Measurements from ENCODE around the gene STX17. TPM values are rescaled to one million over a fixed set of nuclear protein-coding genes. Genes with fewer than 3 reads are reported as not detected.
"Not testable (repeated sequence)": the region's sequence is repeated elsewhere in the genome, so short reads cannot be mapped to it uniquely, and the experiment has no call there.

STX17 gene
- total RNA-seq = 33.8 TPM
- 10 to 100 TPM; 26.2 to 29.4 (median 27.8) TPM for polyA plus RNA-seq

DNA sequence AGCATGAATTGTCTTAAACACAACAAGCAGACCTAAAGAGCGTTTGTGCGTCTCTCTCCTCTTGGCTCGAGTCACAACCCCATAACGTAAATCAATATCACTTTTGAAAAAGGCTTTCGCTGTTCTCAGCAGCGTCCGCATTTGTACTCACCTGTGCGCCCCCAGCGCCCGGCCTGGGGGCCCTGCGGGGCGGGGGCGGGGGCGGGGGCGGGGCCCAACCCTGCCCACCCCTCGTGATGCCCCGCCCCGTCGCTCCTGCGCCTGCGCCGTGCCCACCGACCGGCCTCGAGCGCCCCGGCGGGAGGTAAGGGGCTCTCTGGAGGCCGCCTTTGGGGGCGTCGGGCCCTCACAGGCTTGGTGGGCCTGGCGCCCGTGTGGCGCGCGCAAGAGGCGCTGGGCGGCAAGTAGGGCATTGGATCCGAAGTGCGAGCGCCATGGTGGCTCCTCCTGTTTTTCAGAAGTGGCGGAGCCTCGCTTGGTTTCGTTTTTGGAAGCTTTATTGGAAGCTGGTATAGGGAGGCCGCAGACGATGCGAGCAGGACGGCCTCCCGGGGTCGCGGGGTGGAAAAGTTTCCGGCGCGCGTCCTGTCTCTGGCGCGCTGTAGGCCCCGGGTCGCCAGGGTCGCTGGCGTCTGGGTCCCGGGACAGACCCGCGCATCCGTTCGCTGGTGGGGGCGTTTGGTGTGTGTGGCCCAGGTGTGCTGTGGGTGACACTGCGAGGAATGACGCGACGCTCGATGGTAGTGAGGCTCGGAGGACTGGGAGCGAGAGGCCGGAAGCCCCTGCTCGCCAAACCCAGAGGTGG is at the start of gene STX17:
Gene STX17 (plus strand): TSS at position 252 of the 805 bp plus-strand sequence. CDS start 8,586 bp downstream, outside the sequence.
- Mint-ChIP-seq H3K27me3 (peaks cover 9% of the 10 kb centered on the region), H3K27ac (peak within 1 kb of the TSS; percentile 98 to 100 (median 99))
- H3K27me3 ChIP-seq (ENCODE audit: control insufficient read depth, insufficient read depth, low read length) = no peaks in the 10 kb centered on the region

DNA sequence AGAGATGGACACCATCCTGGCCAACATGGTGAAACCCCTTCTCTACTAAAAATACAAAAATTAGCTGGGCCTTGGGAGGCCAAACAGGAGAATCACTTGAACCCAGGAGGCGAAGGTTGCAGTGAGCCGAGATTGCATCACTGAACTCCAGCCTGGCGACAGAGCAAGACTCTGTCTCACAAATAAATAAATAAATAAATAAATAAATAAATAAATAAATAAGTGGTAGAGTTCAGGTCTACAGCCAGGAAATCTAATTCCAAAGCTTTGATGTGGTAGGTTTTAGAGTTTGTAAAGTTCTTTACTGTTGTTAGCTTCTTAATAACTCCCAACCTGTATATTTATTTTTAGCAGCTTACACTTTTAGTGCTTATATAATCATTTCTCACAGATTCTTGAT is 48.9 kb upstream of the STX17 start:
- DNase-seq; H3K36me3 ChIP-seq (ENCODE audit: control insufficient read depth, insufficient read depth, low read length); H3K4me1 ChIP-seq (ENCODE audit: control insufficient read depth, insufficient read depth, low read length, poor library complexity, severe bottlenecking); H3K27ac ChIP-seq (ENCODE audit: insufficient read depth, low read length, poor library complexity, severe bottlenecking); H3K4me1 Mint-ChIP-seq; H3K4me3 ChIP-seq (ENCODE audit: low read depth, low read length); H3K27me3 ChIP-seq (ENCODE audit: control insufficient read depth, insufficient read depth, low read length); H3K9me3 ChIP-seq (ENCODE audit: control insufficient read depth in 2 of 2, low read length in 2 of 2); H3K4me3 Mint-ChIP-seq; H3K36me3 Mint-ChIP-seq; H3K9me3 Mint-ChIP-seq; H3K27me3 Mint-ChIP-seq; ATAC-seq (ENCODE audit: low read depth in 2 of 2); H3K27ac Mint-ChIP-seq: not testable (repeated sequence)

More for the DNA sequence above, at the start of gene STX17:
- H3K9me3 Mint-ChIP-seq = no peaks in the 10 kb centered on the region
- DNase-seq = peak; percentile 77 to 87 (median 87)
- Histone ChIP-seq H3K4me3 (ENCODE audit: low read depth, low read length) (peak within 1 kb of the TSS; percentile 83), H3K4me1 (ENCODE audit: control insufficient read depth, insufficient read depth, low read length, poor library complexity, severe bottlenecking) (peaks cover 8% of the 10 kb centered on the region), H3K9me3 (ENCODE audit: control insufficient read depth in 2 of 2, low read length in 2 of 2) (no peaks in the 10 kb centered on the region), H3K36me3 (ENCODE audit: control insufficient read depth, insufficient read depth, low read length) (peaks cover under 1% of the 10 kb centered on the region), H3K27ac (ENCODE audit: insufficient read depth, low read length, poor library complexity, severe bottlenecking) (peak within 1 kb of the TSS; percentile 95)
- H3K4me1 Mint-ChIP-seq = peaks cover 10 to 36% (median 32%) of the 10 kb centered on the region in 4 donors
- H3K36me3 Mint-ChIP-seq = peaks cover 12% of the 10 kb centered on the region
- peak; percentile 89 to 90 for ATAC-seq (ENCODE audit: low read depth in 2 of 2)
- H3K4me3 Mint-ChIP-seq = peak within 1 kb of the TSS; percentile 96 to 99 (median 99)

DNA sequence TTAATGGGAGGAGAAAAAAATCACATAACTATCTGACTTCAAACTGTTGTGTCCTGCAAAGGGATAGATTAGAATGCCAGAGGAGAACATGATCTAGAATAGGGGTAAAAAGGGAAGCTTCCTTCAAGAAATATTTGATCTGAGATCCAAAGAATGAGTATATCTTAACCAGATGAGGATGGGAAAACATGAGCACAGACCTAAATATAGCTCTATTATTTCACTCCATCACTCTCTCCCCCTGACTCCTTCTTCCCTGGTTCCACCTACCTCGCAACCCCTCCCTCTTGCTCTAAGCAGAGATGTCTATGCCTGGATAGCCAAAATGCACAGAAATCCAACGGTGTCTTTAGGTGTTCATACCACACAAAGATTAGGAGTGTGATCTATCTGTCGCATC is 48.4 kb upstream of the STX17 start:
- Histone ChIP-seq H3K9me3 (ENCODE audit: control insufficient read depth in 2 of 2, low read length in 2 of 2) (no peaks in the 10 kb centered on the region), H3K27ac (ENCODE audit: insufficient read depth, low read length, poor library complexity, severe bottlenecking) (no peak overlapping the region), H3K4me1 (ENCODE audit: control insufficient read depth, insufficient read depth, low read length, poor library complexity, severe bottlenecking) (no peaks in the 10 kb centered on the region), H3K27me3 (ENCODE audit: control insufficient read depth, insufficient read depth, low read length) (no peaks in the 10 kb centered on the region), H3K36me3 (ENCODE audit: control insufficient read depth, insufficient read depth, low read length) (no peaks in the 10 kb centered on the region), H3K4me3 (ENCODE audit: low read depth, low read length) (no peak overlapping the region)
- no peaks in the 10 kb centered on the region for H3K36me3 Mint-ChIP-seq
- DNase-seq (no peak), ATAC-seq (ENCODE audit: low read depth in 2 of 2) (no peak)
- H3K27ac Mint-ChIP-seq = peak overlapping the region in 1 of 3 donors; percentile 64
- no peaks in the 10 kb centered on the region for H3K4me1 Mint-ChIP-seq
- H3K9me3 Mint-ChIP-seq = peaks cover 0 to 1% (median 0%) of the 10 kb centered on the region in 7 donors
- H3K27me3 Mint-ChIP-seq = no peaks in the 10 kb centered on the region
- H3K4me3 Mint-ChIP-seq = no peak overlapping the region

DNA sequence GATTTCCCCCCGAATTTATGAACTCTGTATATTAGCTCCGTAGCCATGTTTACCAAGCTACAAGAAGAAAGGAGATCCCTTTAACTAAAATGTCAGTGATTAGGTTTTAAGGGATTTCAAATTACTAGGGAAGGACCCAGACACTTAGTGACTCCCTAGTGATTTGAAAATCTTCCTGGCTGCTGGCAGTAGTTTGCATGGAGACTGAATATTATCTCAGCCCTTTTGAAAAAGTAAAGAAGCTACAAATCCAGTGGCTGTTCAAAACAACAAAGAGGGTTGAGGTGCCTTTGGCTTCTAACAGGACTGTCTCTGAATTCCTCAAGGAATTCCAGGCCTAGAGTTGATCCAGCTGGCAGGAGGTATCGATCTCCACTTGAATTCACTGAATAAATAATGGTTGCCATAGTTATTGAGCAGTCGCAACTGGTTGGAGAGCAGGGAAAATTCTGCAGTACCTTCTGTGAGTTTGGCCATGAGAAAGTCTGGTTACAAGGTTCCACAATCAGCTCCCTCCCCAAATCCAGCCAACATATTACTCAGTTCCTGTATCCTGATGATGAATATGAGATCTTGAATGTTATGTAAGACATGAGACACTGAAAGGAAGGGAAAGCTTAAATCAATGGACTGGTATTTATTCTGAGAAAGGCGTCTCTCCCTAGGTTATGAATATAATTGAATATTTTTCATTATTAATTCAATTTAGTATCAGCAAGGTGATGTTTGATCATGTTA is 47.0 kb upstream of the STX17 start:
- Histone ChIP-seq H3K4me3 (ENCODE audit: low read depth, low read length) (no peak overlapping the region), H3K4me1 (ENCODE audit: control insufficient read depth, insufficient read depth, low read length, poor library complexity, severe bottlenecking) (no peaks in the 10 kb centered on the region), H3K27me3 (ENCODE audit: control insufficient read depth, insufficient read depth, low read length) (no peaks in the 10 kb centered on the region), H3K9me3 (ENCODE audit: control insufficient read depth in 2 of 2, low read length in 2 of 2) (no peaks in the 10 kb centered on the region), H3K36me3 (ENCODE audit: control insufficient read depth, insufficient read depth, low read length) (no peaks in the 10 kb centered on the region), H3K27ac (ENCODE audit: insufficient read depth, low read length, poor library complexity, severe bottlenecking) (no peak overlapping the region)
- H3K27ac Mint-ChIP-seq = no peak overlapping the region
- H3K4me3 Mint-ChIP-seq = no peak overlapping the region
- H3K9me3 Mint-ChIP-seq = peaks cover 0 to 1% (median 0%) of the 10 kb centered on the region in 7 donors
- no peaks in the 10 kb centered on the region for H3K4me1 Mint-ChIP-seq
- DNase-seq = no peak
- H3K36me3 Mint-ChIP-seq = no peaks in the 10 kb centered on the region
- H3K27me3 Mint-ChIP-seq = no peaks in the 10 kb centered on the region
- ATAC-seq (ENCODE audit: low read depth in 2 of 2) = no peak

DNA sequence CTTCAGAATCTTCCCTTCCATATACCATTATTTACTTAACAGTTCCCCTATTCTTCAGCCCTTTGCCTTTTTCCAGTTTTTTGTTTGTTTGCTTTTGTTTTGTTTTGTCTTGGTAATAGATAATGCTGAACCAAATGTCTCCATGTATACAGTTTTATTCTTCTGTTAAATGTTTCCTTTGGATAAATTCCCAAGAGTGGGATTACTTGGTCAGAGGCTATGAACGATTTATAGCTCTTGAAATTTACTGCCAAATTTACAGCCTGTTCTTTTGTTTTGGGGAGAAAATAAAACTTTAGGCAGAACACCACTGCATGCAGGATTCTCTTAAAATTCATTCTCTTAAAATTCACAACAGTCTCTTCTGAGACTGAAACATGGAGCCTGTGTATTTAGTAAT is 46.2 kb upstream of the STX17 start:
- H3K9me3 Mint-ChIP-seq = no peaks in the 10 kb centered on the region
- no peak for DNase-seq

DNA sequence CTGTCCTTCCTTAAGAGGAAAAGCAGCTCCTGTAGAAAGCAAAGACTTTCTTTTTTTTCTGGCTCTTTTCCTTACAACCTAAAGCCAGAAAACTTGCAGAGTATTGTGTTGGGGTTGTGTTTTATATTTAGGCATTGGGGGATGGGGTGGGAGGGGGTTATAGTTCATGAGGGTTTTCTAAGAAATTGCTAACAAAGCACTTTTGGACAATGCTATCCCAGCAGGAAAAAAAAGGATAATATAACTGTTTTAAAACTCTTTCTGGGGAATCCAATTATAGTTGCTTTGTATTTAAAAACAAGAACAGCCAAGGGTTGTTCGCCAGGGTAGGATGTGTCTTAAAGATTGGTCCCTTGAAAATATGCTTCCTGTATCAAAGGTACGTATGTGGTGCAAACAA is 42.5 kb upstream of the STX17 start:
- H3K27ac Mint-ChIP-seq = no peak overlapping the region
- Histone ChIP-seq H3K27me3 (ENCODE audit: control insufficient read depth, insufficient read depth, low read length) (no peaks in the 10 kb centered on the region), H3K36me3 (ENCODE audit: control insufficient read depth, insufficient read depth, low read length) (no peaks in the 10 kb centered on the region), H3K27ac (ENCODE audit: insufficient read depth, low read length, poor library complexity, severe bottlenecking) (no peak overlapping the region), H3K4me1 (ENCODE audit: control insufficient read depth, insufficient read depth, low read length, poor library complexity, severe bottlenecking) (peaks cover 5% of the 10 kb centered on the region), H3K4me3 (ENCODE audit: low read depth, low read length) (no peak overlapping the region), H3K9me3 (ENCODE audit: control insufficient read depth in 2 of 2, low read length in 2 of 2) (no peaks in the 10 kb centered on the region)
- no peak for ATAC-seq (ENCODE audit: low read depth in 2 of 2)
- H3K36me3 Mint-ChIP-seq = no peaks in the 10 kb centered on the region
- H3K27me3 Mint-ChIP-seq = no peaks in the 10 kb centered on the region
- no peak overlapping the region for H3K4me3 Mint-ChIP-seq
- peaks cover 2 to 14% (median 11%) of the 10 kb centered on the region in 4 donors for H3K4me1 Mint-ChIP-seq
- H3K9me3 Mint-ChIP-seq = no peaks in the 10 kb centered on the region
- no peak for DNase-seq

More for the DNA sequence above, 46.2 kb upstream of the STX17 start:
- Histone ChIP-seq H3K4me3 (ENCODE audit: low read depth, low read length) (no peak overlapping the region), H3K27me3 (ENCODE audit: control insufficient read depth, insufficient read depth, low read length) (no peaks in the 10 kb centered on the region), H3K9me3 (ENCODE audit: control insufficient read depth in 2 of 2, low read length in 2 of 2) (no peaks in the 10 kb centered on the region), H3K27ac (ENCODE audit: insufficient read depth, low read length, poor library complexity, severe bottlenecking) (no peak overlapping the region), H3K36me3 (ENCODE audit: control insufficient read depth, insufficient read depth, low read length) (no peaks in the 10 kb centered on the region), H3K4me1 (ENCODE audit: control insufficient read depth, insufficient read depth, low read length, poor library complexity, severe bottlenecking) (no peaks in the 10 kb centered on the region)
- Mint-ChIP-seq H3K4me1 (no peaks in the 10 kb centered on the region), H3K4me3 (peak overlapping the region in 1 of 4 donors; percentile 38), H3K27ac (no peak overlapping the region), H3K36me3 (no peaks in the 10 kb centered on the region), H3K27me3 (no peaks in the 10 kb centered on the region)
- ATAC-seq (ENCODE audit: low read depth in 2 of 2) = no peak

DNA sequence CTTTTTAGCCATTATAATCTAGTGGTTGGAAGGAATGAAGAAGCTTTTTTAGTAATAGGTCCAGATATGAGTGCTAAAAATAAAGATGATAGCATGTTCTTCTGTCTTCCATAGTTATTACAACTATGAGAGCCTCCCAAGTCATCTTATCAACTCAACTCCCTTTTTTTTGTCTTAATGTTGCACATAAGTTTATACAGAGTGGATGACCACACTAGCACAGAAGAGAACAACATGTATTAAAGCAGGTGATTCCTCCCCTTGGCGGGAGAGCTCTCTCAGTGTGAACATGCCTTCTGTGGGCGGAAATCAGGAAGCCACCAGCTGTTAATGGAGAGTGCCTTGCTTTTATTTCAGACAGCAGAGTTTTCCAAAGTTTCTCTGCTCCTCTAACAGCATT is 40.1 kb upstream of the STX17 start:
- H3K4me1 Mint-ChIP-seq = peaks cover 4 to 22% (median 13%) of the 10 kb centered on the region in 4 donors
- no peaks in the 10 kb centered on the region for H3K27me3 Mint-ChIP-seq
- H3K4me3 Mint-ChIP-seq = no peak overlapping the region

More for the DNA sequence above, 40.1 kb upstream of the STX17 start:
- no peaks in the 10 kb centered on the region for H3K36me3 ChIP-seq (ENCODE audit: control insufficient read depth, insufficient read depth, low read length)
- no peak overlapping the region for H3K27ac ChIP-seq (ENCODE audit: insufficient read depth, low read length, poor library complexity, severe bottlenecking)
- ATAC-seq (ENCODE audit: low read depth in 2 of 2) = no peak
- H3K27me3 ChIP-seq (ENCODE audit: control insufficient read depth, insufficient read depth, low read length) = no peaks in the 10 kb centered on the region
- no peak for DNase-seq
- H3K27ac Mint-ChIP-seq = no peak overlapping the region
- H3K9me3 ChIP-seq (ENCODE audit: control insufficient read depth in 2 of 2, low read length in 2 of 2) = no peaks in the 10 kb centered on the region
- H3K9me3 Mint-ChIP-seq = no peaks in the 10 kb centered on the region
- no peaks in the 10 kb centered on the region for H3K36me3 Mint-ChIP-seq
- peaks cover 5% of the 10 kb centered on the region for H3K4me1 ChIP-seq (ENCODE audit: control insufficient read depth, insufficient read depth, low read length, poor library complexity, severe bottlenecking)
- H3K4me3 ChIP-seq (ENCODE audit: low read depth, low read length) = no peak overlapping the region

Measured in CD4-positive, CD25-positive, alpha-beta regulatory T cell (primary cell).